Measurements from ENCODE around the gene FAM151B. TPM values are rescaled to one million over a fixed set of nuclear protein-coding genes. Genes with fewer than 3 reads are reported as not detected.
"Not testable (repeated sequence)": the region's sequence is repeated elsewhere in the genome, so short reads cannot be mapped to it uniquely, and the experiment has no call there.

Gene FAM151B
- total RNA-seq, 3 donors from 2014 or later = 1.2 to 3.2 (median 1.5) TPM

DNA sequence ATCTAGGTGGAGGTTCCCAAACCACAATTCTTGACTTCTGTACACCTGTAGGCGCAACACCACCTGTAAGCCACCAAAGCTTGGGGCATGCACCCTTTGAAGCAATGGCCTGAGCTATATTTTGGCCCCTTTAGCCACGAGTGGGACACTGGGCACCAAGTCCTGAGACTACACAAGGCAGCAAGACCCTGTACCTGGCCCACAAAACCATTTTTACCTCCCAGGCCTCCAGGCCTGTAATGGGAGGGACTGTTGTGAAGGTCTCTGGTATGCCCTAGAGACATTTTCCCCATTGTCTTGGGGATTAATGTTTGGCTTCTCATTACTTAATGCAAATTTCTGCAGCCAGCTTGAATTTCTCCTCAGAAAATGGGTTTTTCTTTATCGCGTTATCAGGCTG, 24.6 kb upstream of the FAM151B start:
- Histone ChIP-seq H3K9me3 (peaks cover 13% of the 10 kb centered on the region), H3K4me1 (ENCODE audit: low read depth) (no peaks in the 10 kb centered on the region), H3K36me3 (ENCODE audit: low read depth) (no peaks in the 10 kb centered on the region), H3K4me3 (no peak overlapping the region)
- DNase-seq (no peak), ATAC-seq (no peak)
- intact Hi-C loops (cut with DNase I, micrococcal nuclease) = no loop called here
- TF ChIP-seq, protein P1, sequence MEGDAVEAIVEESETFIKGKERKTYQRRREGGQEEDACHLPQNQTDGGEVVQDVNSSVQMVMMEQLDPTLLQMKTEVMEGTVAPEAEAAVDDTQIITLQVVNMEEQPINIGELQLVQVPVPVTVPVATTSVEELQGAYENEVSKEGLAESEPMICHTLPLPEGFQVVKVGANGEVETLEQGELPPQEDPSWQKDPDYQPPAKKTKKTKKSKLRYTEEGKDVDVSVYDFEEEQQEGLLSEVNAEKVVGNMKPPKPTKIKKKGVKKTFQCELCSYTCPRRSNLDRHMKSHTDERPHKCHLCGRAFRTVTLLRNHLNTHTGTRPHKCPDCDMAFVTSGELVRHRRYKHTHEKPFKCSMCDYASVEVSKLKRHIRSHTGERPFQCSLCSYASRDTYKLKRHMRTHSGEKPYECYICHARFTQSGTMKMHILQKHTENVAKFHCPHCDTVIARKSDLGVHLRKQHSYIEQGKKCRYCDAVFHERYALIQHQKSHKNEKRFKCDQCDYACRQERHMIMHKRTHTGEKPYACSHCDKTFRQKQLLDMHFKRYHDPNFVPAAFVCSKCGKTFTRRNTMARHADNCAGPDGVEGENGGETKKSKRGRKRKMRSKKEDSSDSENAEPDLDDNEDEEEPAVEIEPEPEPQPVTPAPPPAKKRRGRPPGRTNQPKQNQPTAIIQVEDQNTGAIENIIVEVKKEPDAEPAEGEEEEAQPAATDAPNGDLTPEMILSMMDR (IDR thresholded peaks at IDR 0.05) = no peak

DNA sequence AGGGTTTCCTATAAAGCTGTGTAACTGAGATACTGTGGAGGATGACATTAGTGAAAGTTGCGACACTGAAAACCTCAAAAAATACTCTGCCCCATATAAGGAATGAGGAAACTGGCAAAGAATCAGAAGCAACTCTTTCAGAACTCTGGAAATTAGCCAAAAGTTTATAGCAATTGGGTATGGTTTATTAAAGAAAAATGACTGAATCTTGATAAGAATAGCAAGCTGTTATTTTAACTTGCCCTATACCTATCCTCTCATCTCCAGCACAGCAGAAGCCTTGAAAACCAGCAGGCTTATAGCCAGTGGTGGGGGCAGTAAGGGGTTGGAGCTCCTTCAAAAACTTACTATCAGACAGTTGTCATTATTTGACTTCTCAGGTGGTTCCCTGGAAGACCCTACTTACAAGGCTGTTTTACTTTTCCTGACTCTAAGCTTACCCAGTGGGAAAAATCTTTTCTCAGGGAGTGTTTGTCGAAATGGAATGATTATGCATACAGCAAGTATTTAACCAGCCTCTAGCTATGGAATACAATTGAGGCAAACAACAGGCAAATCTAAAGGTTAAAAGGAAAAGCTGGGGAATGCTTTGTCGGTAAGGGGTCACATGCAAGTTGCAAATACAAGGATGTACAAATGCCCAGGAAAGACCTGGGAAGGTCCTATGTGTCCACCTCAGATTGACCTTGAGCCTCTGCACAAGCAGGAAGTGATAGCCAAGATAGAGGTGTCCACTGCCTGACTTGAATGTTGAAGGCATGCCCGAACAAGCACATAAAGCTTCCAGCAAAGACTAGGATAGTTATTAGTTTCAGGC, 21.0 kb upstream of the FAM151B start:
- Histone ChIP-seq H3K4me3 (no peak overlapping the region), H3K9me3 (peaks cover 20% of the 10 kb centered on the region), H3K4me1 (ENCODE audit: low read depth) (no peaks in the 10 kb centered on the region), H3K36me3 (ENCODE audit: low read depth) (no peaks in the 10 kb centered on the region)
- ATAC-seq = no peak
- no peak for DNase-seq
- intact Hi-C loops (cut with DNase I, micrococcal nuclease) = no loop called here
- TF ChIP-seq, protein P1 (IDR thresholded peaks at IDR 0.05) = no peak

DNA sequence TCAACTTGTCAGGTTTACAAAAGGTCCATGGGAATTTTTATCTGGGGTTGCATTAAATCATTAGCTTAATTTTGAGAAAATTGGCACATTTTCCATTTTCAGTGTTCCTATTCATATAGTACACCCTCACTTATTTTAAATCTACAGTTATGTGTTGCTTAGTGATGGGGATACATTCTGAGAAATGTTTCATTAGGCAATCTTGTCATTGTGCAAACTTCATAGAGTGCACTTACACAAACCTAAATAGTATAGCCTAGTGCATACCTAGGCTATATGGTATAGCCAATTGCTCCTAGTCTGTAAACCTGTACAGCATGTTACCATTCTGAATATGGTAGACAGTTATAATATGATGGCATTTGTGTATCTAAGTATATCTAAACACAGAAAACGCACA, 19.8 kb upstream of the FAM151B start:
- no peak for DNase-seq
- intact Hi-C loops (cut with DNase I, micrococcal nuclease) = no loop called here
- no peak overlapping the region for H3K4me3 ChIP-seq
- H3K4me1 ChIP-seq (ENCODE audit: low read depth) = no peaks in the 10 kb centered on the region
- TF ChIP-seq, protein P1 (IDR thresholded peaks at IDR 0.05) = no peak
- ATAC-seq = no peak
- H3K36me3 ChIP-seq (ENCODE audit: low read depth) = no peaks in the 10 kb centered on the region
- H3K9me3 ChIP-seq = peaks cover 16% of the 10 kb centered on the region

DNA sequence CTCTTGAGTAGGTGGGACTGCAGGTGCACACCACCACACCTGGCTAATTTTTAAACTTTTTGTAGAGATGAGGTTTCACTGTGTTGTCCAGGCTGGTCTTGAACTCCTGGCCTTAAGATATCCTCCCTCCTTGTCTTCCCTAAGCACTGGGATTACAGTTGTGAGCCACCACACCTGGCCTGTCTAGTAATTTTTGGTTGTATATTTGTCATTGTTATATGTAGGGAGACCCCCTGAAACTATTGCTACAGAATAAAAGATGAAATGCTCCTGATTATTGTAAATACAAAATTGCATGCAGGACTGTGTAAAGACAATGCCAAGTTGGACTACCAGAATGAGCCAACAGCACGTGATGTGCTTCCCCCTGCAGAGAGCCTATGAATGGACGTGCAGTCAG, 17.3 kb upstream of the FAM151B start:
- H3K36me3 ChIP-seq (ENCODE audit: low read depth); DNase-seq; intact Hi-C loops (cut with DNase I, micrococcal nuclease): not testable (repeated sequence)

DNA sequence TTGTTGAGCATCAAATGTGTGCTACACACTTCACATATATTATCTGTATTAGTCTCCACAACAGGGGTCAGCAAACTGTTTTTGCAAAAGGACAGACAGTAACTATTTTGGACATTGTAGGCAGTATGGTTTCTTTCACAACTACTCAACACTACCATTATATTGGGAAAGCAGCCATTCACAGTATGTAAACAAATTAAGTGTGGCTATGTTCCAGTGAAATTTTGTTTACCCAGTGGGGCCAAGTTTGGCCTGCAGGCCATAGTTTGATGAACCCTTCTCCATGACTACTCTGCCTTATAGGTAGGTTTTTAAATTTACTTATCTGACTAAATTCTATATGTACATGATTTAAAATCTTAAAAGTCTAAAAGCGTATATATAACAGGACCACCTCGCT, 13.0 kb upstream of the FAM151B start:
- DNase-seq = no peak
- H3K4me3 ChIP-seq = no peak overlapping the region
- intact Hi-C loops (cut with DNase I, micrococcal nuclease) = no loop called here
- H3K36me3 ChIP-seq (ENCODE audit: low read depth) = no peaks in the 10 kb centered on the region
- no peak for ATAC-seq
- H3K4me1 ChIP-seq (ENCODE audit: low read depth) = no peaks in the 10 kb centered on the region
- H3K9me3 ChIP-seq = peaks cover 7% of the 10 kb centered on the region
- TF ChIP-seq, protein P1 (IDR thresholded peaks at IDR 0.05) = no peak

More for the DNA sequence above, 17.3 kb upstream of the FAM151B start:
- not testable (repeated sequence) for ATAC-seq; H3K4me1 ChIP-seq (ENCODE audit: low read depth); H3K4me3 ChIP-seq; H3K9me3 ChIP-seq

DNA sequence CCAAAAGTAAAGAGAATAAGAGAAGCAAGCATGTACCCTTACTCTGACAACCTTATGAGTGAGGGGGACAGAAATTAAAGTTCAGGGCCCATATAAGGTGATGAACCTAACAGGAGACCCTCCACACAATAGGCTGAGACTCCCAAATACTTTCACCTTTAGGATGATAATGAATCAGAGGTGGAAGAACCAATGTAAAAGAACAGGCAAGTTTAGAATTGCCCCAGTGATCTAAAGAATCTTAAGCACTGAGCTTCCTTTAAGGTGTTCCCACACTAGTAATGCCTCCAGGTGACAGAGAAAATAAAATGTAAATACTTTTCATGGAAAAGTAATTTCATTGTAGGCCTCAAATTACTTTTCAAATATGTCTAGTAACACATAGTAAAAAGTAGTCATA, 8.2 kb upstream of the FAM151B start:
- intact Hi-C loops (cut with DNase I, micrococcal nuclease) = loop anchor here (10.0 kb wide), 1 partner anchor 195 kb away; no protein-coding TSS in a partner anchor
- TF ChIP-seq, protein P1 (IDR thresholded peaks at IDR 0.05) = no peak
- H3K4me1 ChIP-seq (ENCODE audit: low read depth) = no peaks in the 10 kb centered on the region

More for the DNA sequence above, 8.2 kb upstream of the FAM151B start:
- DNase-seq (no peak), ATAC-seq (no peak)
- Histone ChIP-seq H3K4me3 (no peak overlapping the region), H3K36me3 (ENCODE audit: low read depth) (no peaks in the 10 kb centered on the region), H3K9me3 (no peaks in the 10 kb centered on the region)

All from mucosa of descending colon (tissue), 3 donors.